Mammary epithelial cell (primary cell): ENCODE results near the gene GLCE.

Experiments
- EZH2 ChIP-seq: IDR thresholded peaks from 2 replicates; pipeline ENCODE4 v1.6.1; 2012; ENCODE audit warnings: low read length, inconsistent platforms, borderline replicate concordance
- TF ChIP-seq, protein P1 (sequence below), 2 donors: IDR thresholded peaks in 1 of 2; conservative IDR thresholded peaks in 1 of 2; 2 replicates each; pipeline ENCODE4 v1.5.1; 2011 to 2012; ENCODE audit warnings: inconsistent platforms in 2 of 2, low read length in 2 of 2, mild to moderate bottlenecking in 2 of 2, control low read depth in 1 of 2, low read depth in 1 of 2; ENCODE audit not compliant: insufficient read depth in 1 of 2; ENCODE audit errors: extremely low read depth in 1 of 2

- TF ChIP-seq, protein P1, sequence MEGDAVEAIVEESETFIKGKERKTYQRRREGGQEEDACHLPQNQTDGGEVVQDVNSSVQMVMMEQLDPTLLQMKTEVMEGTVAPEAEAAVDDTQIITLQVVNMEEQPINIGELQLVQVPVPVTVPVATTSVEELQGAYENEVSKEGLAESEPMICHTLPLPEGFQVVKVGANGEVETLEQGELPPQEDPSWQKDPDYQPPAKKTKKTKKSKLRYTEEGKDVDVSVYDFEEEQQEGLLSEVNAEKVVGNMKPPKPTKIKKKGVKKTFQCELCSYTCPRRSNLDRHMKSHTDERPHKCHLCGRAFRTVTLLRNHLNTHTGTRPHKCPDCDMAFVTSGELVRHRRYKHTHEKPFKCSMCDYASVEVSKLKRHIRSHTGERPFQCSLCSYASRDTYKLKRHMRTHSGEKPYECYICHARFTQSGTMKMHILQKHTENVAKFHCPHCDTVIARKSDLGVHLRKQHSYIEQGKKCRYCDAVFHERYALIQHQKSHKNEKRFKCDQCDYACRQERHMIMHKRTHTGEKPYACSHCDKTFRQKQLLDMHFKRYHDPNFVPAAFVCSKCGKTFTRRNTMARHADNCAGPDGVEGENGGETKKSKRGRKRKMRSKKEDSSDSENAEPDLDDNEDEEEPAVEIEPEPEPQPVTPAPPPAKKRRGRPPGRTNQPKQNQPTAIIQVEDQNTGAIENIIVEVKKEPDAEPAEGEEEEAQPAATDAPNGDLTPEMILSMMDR (conservative IDR thresholded peaks at IDR 0.05 in 1 of 2, IDR thresholded peaks at IDR 0.05 in 1 of 2; ENCODE audit: extremely low read depth in 1 of 2, insufficient read depth in 1 of 2, low read depth in 1 of 2, low read length in 2 of 2) = no peak
- TF ChIP-seq EZH2 = no peak
These were observed 136.2 kb downstream of the GLCE start for GRCh38 chr15:69296606-69297005.
